Peyer's patch (tissue), 4 donors: ENCODE results near the gene TNIK. TPM values are rescaled to one million over a fixed set of nuclear protein-coding genes. Genes with fewer than 3 reads are reported as not detected.

Source experiments
- DNase-seq, 3 donors: peaks; one replicate each; pipeline ENCODE4 v3.0.0-alpha.2; 2017 to 2019
- H3K27ac ChIP-seq, 4 donors: fragments of 200-600 bp; sonication (generic); one replicate each; pipeline ENCODE4 v1.5.1; 2016 to 2019
- H3K27me3 ChIP-seq, 2 donors: fragments of 200-600 bp; sonication (generic); one replicate each; pipeline ENCODE4 v1.5.1; 2019
- H3K36me3 ChIP-seq, 3 donors: fragments of 200-600 bp; sonication (generic); one replicate each; pipeline ENCODE4 v1.5.1; 2016 to 2019
- H3K4me1 ChIP-seq, 4 donors: fragments of 200-600 bp; sonication (generic); one replicate each; pipeline ENCODE4 v1.5.1; 2016 to 2019
- H3K4me3 ChIP-seq, 4 donors: fragments of 200-600 bp; sonication (generic); 1 replicate in 3 of 4; 2 replicates in 1 of 4; pipeline ENCODE4 v1.5.1; 2016 to 2019; ENCODE audit warnings: mild to moderate bottlenecking in 1 of 4
- H3K9me3 ChIP-seq, 4 donors: fragments of 200-600 bp; sonication (generic); one replicate each; pipeline ENCODE4 v1.5.1; 2016 to 2019; ENCODE audit warnings: mild to moderate bottlenecking in 1 of 4
- POLR2A ChIP-seq, 2 donors: fragments of 450-650 bp; IDR thresholded peaks; one replicate each; pipeline ENCODE4 v1.5.1; 2017; ENCODE audit warnings: antibody characterized with exemption in 2 of 2, mild to moderate bottlenecking in 2 of 2, moderate library complexity in 2 of 2
- total RNA-seq, 4 donors: library from RNA; depleted of rRNA; stranded (reverse); fragments of >200 nt; gene quantifications; one replicate each; pipeline ENCODE4 v1.1.0, GENCODE V29; 2016
- TF ChIP-seq, protein P1 (sequence below), 6 experiments: fragments of 450-650 bp in 4 of 6; fragments of 200-600 bp in 2 of 6; sonication (generic) in 1 of 6; IDR thresholded peaks; one replicate each; pipeline ENCODE4 v1.5.1; 2017 to 2019; ENCODE audit warnings: antibody characterized with exemption in 6 of 6, mild to moderate bottlenecking in 3 of 6, moderate library complexity in 1 of 6

The TNIK gene
- total RNA-seq, 4 donors from 2014 or later = 37.1 to 84.8 (median 74.4) TPM

DNA sequence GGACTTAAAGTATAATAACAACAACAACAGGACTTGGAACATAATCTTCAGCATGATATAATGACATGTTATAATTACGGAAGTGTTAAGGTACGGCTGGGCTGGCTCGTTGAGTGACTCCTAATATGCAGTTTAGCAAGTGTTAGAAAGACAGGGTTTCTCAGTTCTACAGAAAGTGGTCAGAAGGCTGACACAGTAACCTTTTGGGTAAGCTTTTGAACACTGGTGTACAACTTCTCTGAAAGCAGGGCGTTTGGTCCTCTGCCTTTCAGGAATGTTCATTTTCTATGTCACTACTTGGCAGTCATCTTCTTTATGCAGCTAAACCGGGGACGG, 300.4 kb downstream of the TNIK start:
- no peak for TF ChIP-seq POLR2A (IDR thresholded peaks at IDR 0.05)
- TF ChIP-seq, protein P1, sequence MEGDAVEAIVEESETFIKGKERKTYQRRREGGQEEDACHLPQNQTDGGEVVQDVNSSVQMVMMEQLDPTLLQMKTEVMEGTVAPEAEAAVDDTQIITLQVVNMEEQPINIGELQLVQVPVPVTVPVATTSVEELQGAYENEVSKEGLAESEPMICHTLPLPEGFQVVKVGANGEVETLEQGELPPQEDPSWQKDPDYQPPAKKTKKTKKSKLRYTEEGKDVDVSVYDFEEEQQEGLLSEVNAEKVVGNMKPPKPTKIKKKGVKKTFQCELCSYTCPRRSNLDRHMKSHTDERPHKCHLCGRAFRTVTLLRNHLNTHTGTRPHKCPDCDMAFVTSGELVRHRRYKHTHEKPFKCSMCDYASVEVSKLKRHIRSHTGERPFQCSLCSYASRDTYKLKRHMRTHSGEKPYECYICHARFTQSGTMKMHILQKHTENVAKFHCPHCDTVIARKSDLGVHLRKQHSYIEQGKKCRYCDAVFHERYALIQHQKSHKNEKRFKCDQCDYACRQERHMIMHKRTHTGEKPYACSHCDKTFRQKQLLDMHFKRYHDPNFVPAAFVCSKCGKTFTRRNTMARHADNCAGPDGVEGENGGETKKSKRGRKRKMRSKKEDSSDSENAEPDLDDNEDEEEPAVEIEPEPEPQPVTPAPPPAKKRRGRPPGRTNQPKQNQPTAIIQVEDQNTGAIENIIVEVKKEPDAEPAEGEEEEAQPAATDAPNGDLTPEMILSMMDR (IDR thresholded peaks at IDR 0.05) = no peak
- peaks cover 0 to 6% (median 0%) of the 10 kb centered on the region in 4 donors for H3K4me1 ChIP-seq
- H3K4me3 ChIP-seq = no peak overlapping the region
- H3K27me3 ChIP-seq = no peaks in the 10 kb centered on the region
- peaks cover 0 to 45% (median 0%) of the 10 kb centered on the region in 3 donors for H3K36me3 ChIP-seq
- no peaks in the 10 kb centered on the region for H3K9me3 ChIP-seq
- H3K27ac ChIP-seq = no peak overlapping the region
- no peak for DNase-seq

DNA sequence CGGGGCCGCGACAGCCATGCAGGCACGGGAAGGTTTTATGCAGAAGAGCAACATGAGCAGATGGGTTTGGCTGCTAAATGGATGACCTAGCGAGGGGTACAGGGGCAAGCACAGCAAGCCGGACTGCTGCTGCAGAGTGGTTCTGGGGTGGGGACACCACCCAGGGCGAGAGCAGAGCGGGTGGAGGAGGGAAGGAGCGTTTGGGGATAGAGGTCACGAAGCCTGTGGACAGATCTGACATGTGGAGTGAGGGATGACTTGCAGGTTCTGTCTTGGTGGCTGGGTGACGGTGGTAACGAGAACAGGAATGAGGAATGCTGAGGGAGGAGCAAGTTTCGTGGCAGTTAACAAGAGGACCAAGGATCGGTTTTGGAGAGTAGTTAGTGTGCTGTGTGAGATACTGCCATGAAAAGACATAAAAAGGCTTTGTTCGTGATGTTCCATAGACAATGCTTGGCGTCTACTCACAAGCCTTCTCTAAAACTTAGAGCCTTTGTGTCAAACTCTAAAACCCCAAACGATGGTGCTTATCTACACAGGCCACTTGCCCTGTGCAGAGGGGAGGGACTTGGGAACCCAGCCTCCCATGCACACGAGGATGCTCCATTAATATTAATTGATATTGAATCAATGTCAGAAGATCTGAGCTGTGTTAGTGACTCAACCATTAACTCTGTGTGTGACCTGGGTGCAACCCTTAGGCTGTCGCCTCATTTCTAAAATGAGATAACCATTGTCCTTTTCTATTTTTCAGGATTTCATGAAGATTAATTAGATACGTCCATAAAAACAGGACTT, 301.0 kb downstream of the TNIK start:
- no peak for TF ChIP-seq POLR2A (IDR thresholded peaks at IDR 0.05)
- TF ChIP-seq, protein P1 (IDR thresholded peaks at IDR 0.05) = no peak
- H3K36me3 ChIP-seq = peaks cover 0 to 42% (median 0%) of the 10 kb centered on the region in 3 donors
- H3K4me1 ChIP-seq = peaks cover 0 to 6% (median 0%) of the 10 kb centered on the region in 4 donors

DNA sequence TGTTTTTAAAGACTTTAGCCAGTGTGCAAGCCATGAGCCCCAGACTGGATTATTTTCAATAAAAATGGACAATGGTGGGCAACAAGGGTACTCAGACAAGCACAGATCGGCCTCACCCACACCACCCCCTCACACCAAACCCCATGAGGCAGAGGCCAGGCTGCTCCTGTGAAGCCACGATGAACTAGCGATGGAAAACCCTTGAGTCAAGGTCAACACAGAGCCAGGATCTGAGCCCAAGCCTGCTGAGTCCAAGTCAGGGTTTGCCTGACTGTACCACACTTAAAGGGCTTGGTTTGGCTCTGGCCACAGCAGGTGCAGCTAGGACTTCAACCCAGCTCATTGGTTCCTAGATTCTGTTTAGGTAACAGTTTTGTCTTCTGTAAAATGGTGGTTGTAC, 302.2 kb downstream of the TNIK start:
- peaks cover 0 to 39% (median 0%) of the 10 kb centered on the region in 3 donors for H3K36me3 ChIP-seq
- DNase-seq = no peak
- no peaks in the 10 kb centered on the region for H3K9me3 ChIP-seq
- H3K27ac ChIP-seq = no peak overlapping the region
- peaks cover 0 to 5% (median 0%) of the 10 kb centered on the region in 4 donors for H3K4me1 ChIP-seq
- no peaks in the 10 kb centered on the region for H3K27me3 ChIP-seq
- no peak overlapping the region for H3K4me3 ChIP-seq
- TF ChIP-seq POLR2A (IDR thresholded peaks at IDR 0.05) = no peak
- TF ChIP-seq, protein P1 (IDR thresholded peaks at IDR 0.05) = no peak

More for the DNA sequence above, 301.0 kb downstream of the TNIK start:
- no peaks in the 10 kb centered on the region for H3K9me3 ChIP-seq
- H3K27me3 ChIP-seq = no peaks in the 10 kb centered on the region
- no peak for DNase-seq
- H3K4me3 ChIP-seq = no peak overlapping the region
- no peak overlapping the region for H3K27ac ChIP-seq

DNA sequence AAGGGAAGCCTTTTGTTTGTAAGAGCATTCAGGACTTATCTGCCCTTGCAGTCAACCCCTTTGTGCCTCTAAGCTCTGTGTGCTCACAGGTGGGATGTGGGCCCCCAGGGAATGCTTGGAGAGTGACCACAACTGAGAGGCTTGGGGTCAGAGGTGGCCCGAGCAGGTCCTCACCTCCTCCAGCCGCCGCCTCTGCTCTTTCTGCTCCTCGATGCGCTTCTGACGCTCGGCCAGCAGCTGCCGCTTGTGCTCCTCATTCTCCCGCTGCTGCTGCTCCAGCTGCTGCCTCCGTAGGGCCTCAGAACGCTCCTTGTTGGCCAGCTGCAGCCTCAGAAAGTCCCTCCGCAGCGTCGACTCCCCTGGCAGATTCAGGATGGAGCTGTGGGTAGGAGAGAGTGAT, 302.9 kb downstream of the TNIK start:
- Histone ChIP-seq H3K27ac (no peak overlapping the region), H3K36me3 (peaks cover 0 to 39% (median 0%) of the 10 kb centered on the region in 3 donors), H3K9me3 (no peaks in the 10 kb centered on the region), H3K27me3 (no peaks in the 10 kb centered on the region), H3K4me3 (no peak overlapping the region), H3K4me1 (peaks cover 0 to 3% (median 0%) of the 10 kb centered on the region in 4 donors)
- no peak for TF ChIP-seq POLR2A (IDR thresholded peaks at IDR 0.05)
- TF ChIP-seq, protein P1 (IDR thresholded peaks at IDR 0.05) = no peak
- DNase-seq = no peak

DNA sequence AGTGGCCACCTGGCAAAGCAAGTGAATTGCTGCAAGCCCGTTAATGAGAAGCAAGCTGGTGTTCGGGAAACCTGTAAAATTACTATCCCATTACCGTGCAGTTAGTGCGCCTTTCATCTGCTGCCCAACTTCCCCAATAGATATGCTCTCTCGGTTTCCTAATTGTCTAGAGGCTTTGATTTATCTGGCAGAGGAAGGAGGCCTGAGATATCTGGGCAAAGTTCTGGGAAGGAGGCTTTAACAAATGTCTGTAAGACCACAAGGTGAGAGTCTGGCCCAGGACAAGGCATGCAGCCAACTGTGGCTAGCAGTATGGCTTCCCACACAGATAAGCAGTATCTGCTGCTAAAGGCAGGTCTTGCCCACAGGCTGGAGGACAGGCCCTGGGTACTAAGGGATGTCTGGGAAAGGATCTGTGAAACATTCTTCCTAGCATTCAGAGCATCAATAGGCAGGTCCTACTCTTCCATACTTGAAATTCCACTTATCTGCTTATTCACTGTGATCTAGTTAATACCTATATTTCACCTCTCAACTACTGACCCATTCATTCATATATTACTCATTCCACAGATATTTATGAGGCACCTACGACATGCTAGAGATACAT, 303.7 kb downstream of the TNIK start:
- H3K27me3 ChIP-seq = no peaks in the 10 kb centered on the region
- TF ChIP-seq POLR2A (IDR thresholded peaks at IDR 0.05) = no peak
- TF ChIP-seq, protein P1 (IDR thresholded peaks at IDR 0.05) = no peak
- no peaks in the 10 kb centered on the region for H3K9me3 ChIP-seq
- peaks cover 0 to 37% (median 0%) of the 10 kb centered on the region in 3 donors for H3K36me3 ChIP-seq
- no peak overlapping the region for H3K4me3 ChIP-seq
- peak overlapping the region in 1 of 4 donors; percentile 55 for H3K27ac ChIP-seq
- peaks cover 0 to 3% (median 0%) of the 10 kb centered on the region in 4 donors for H3K4me1 ChIP-seq
- no peak for DNase-seq
